Activated T-cell treated with anti-CD3 and anti-CD28 coated beads for 48 hours (primary cell): Measurements from ENCODE around the gene HECW1.

Experiments used
- DNase-seq: peaks from one replicate; pipeline ENCODE4 v3.0.0-alpha.2; 2020; ENCODE audit warnings: low read depth

The HECW1 gene

DNA sequence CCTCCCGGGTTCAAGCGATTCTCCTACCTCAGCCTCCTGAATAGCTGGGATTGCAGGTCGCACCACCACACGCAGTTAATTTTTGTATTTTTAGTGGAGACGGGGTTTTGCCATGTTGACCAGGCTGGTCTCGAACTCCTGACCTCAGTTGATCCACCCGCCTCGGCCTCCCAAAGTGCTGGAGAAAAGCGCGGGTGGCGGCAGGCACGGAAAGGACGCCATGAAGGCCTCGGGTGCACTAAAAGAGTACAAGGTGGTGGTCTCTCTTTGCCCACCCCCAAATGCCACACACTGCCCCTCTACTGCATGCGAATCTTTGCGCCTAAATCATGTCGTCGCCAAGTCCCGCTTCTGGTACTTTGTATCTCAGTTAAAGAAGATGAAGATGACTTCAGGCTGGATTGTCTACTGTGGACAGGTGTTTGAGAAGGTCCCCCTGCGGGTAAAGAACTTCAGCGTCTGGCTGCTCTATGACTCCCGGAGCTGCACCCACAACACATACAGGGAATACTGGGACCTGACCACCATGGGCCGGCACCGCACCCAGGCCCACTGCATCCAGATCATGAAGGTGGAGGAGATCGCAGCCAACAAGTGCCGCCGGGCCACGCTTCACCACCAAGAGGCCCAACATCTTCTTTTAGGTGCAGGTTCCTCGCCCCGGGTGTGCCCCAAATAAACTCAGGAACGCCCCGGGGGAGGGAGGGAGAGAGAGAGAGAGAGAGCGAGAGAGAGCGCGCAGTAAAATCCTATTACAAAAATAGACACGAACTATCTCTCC lies 161.7 kb downstream of the HECW1 start:
- DNase-seq = no peak

DNA sequence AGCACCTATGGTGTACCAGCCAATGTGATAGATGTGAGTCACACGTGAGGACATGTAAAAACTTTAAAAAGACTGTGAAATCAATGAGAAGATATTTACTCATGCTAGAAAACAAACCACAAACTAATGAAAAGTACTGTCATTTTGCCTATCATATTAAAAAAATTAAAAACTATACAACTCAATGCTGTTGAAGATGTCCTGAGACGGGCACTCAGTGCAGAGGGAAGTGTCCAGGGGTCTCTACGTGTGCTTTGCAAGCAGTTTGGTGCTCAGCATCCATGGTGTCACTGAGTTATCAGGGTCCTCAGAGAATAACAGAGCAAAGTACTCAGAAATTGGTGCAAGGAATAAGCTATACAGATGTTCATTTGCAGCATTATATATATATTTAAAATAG lies 162.3 kb downstream of the HECW1 start:
- DNase-seq = no peak

GRCh38 chr7:43276547-43276946 lies 164.1 kb downstream of the HECW1 start:
- no peak for DNase-seq

DNA sequence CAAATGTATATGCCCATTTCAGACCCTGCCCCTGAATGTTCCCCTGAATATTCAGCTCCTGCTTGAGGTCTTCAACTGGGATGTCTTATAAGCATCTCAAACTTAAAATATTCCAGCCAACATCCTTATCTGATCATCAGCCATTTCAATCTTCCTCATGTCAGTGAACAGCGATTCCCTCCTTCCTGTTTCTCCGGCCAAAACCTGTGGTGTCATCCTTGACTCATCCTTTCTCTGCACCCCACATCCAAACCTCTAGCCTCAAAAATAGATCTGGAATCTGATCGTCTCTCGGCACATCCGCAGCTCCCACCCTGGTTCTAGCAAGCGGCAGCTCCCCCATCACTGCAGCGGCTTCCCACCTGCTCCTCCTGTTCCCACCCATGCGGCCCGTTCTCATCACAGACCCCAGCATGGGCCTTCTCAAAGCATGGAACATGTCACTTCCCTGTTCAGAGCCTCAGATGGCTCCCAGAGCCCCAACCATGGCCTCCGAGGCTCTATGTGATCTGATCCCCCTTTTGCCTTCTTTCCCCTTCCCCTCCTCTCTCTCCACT lies 165.7 kb downstream of the HECW1 start:
- DNase-seq = no peak

- DNase-seq = no peak
These were observed 168.8 kb downstream of the HECW1 start for GRCh38 chr7:43281268-43281667.

GRCh38 chr7:43283706-43284105 lies 171.3 kb downstream of the HECW1 start:
- no peak for DNase-seq

DNA sequence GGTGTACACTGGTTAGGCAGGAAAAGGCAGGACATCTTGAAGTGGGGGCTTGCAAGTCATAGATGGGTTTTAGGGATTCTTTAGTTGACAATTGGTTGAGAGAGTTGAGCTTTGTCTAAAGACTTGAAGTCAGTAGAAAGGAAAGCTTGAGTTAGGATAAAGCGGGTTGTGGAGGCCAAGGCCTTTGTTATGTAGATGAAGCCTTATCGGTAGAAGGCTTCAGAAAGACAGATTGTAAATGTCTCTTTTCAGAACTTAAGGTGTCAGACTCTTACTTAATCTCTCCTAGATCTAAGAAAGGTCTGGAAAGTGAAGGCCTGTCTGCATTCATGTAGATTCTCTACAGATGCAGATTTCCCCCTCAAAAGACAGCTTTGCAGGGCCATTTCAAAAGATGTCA lies 177.4 kb downstream of the HECW1 start:
- no peak for DNase-seq

DNA sequence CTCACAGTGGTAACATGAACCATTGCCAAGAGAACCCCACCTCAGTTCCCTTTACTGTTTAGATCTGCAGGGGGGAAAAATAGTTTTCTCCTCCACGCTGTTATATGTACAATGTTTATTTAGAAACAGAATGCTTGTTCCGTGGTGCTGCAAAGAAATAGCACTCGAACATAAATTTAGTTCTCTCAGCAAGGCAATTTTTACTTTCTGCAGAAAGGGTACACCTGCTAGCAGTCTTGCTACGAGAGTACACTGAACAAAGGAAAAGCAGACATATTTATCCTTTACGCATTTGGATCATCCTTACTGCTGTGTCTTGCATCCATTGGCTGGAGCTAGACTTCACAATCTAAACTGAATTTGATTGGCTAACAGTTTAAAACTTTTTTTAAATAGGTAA lies 178.5 kb downstream of the HECW1 start:
- DNase-seq = no peak

DNA sequence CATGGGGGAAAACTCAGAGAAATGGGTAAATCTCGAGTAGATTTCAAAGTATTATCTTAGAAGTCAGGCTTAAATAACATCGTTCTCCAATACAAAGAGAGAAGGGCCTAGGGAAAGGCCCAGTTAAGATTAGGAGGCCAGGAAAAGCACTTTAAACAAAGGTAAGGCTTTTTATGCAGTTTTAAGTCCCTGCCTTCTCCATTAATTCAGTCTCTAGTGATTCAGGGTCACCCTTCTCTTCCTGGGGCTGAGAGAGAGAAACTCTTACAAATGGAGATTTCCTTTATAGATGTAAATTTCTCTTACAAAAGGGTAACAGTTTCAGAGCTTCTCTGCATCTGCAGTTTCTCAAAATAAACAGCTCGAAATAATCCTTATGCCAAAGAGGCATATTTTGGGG lies 179.3 kb downstream of the HECW1 start:
- DNase-seq = no peak

- no peak for DNase-seq
These were observed 179.9 kb downstream of the HECW1 start for GRCh38 chr7:43292384-43292783.

DNA sequence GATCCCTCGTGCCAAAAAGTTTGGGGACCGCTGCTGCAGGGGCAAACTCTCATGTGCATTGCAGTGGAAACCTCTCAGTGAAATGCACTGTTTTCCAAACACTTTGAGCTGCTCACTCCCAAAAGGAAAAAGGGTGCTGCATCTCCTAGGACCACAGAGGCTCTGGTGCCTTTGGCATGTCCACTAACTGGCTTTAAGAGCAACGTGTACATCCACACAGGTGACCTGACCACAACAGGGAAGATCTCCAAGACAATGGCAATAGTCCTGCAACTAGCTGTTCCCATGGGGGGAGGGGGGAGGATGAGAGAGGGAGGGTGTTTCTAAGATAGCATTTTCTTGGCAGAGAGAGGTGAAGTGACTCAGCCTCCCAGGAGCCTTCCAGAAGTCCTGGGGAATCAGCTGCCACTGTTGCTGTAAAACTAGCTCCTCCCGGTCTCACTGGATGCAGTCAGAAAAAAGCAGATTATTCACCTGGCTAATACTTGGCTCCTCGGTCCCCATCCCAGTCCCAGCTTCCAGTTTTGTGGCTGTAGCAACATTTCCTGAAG lies 181.7 kb downstream of the HECW1 start:
- no peak for DNase-seq

- DNase-seq = no peak
These were observed 183.0 kb downstream of the HECW1 start for GRCh38 chr7:43295429-43295828.

DNA sequence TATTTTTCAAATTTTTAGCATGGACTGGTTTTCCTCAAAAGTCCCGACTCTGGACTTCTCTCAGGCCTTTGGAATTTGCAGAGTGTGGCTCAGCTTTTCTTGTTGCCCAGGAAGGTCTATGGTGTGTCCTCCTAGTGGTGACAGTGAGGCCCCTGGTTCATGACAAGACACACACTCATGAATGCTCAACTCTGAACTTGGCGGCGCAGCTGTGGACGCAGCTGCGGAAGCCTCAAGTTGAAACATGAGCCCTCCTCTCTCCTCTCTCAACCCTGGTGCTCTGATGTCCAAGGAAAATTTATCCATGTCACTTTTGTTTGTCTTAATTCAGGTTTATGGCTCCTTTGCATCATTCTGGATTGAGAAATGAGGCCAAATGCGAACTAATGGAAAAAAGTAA lies 183.9 kb downstream of the HECW1 start:
- DNase-seq = no peak

- no peak for DNase-seq
These were observed 186.2 kb downstream of the HECW1 start for GRCh38 chr7:43298617-43299016.

DNA sequence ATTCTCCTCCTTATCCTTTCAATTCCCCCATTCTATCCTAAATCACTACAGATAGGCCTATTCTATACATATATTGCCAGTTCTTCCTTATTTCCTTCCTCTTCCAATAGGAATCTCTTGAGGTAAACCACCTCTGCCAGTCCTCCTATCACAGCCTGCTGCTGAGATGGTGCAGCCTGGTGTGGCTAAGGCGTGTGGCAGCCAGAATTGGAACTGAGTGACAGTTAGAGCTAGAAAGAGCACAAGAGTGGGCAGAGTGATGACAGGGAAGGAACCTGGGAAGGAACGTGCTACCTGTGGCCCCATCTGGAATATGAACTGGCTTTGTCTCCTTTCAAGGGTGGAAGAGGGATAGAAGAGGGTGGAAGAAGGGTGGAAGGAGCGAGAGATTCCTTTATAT lies 187.7 kb downstream of the HECW1 start:
- no peak for DNase-seq

GRCh38 chr7:43302211-43302711 lies 189.8 kb downstream of the HECW1 start:
- peak; percentile 27 for DNase-seq

DNA sequence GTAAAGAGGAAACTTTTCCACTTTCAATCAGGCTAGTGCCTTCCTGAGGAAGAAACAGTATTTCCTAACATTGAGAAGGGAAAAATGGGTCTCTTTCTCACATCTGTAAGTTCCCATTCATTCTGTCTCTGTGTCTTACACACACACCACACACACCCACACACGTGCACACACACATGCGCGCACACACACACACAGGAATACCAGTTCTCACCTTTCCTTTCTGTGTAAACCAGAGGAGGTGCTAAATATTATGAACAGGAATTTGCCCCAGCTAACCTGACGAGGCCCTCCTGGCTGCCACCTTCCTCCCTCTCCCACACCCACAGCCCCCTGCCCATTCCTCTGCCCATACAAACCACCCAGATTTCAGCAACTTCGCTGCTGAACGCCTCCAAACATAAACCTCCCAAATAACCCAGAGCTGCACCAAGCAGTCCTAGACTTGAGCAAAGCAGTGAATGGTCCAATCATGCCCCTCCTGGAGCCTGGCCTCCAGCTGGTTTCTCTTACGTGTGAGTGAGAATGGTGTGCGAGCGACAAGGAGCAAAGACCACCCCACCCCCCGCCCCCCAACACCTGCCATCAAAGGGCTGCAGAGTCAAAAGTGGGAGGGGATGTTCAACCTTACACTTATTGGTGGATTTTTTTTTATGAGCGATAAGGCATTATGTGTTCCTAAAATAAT lies 190.5 kb downstream of the HECW1 start:
- DNase-seq = no peak

DNA sequence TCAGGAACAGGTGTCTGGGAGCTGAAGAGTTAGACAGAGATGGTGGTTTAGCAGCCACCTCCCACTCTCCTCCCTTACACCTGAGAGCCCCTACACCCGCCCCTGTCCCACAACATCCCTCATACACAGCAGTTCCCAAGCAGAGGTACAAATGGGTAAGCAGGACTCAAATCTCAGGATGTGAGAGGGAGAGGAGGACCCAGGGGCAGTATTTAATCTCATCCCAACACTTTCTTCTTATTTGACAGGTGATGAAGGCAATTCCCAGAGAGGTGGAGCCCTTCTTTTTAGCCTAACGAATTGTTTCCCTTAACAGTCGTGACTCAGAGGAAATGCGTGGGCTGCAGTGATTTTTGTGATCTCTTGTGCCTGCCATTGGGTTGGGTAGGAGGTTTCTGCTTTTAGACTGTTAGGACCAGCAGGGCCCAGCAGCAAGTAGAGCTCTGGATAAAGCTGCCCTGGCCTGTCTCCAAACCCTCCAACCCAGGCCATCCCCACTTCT lies 191.3 kb downstream of the HECW1 start:
- DNase-seq = peak; percentile 49

- no peak for DNase-seq
These were observed 194.0 kb downstream of the HECW1 start for GRCh38 chr7:43306404-43306803.

DNA sequence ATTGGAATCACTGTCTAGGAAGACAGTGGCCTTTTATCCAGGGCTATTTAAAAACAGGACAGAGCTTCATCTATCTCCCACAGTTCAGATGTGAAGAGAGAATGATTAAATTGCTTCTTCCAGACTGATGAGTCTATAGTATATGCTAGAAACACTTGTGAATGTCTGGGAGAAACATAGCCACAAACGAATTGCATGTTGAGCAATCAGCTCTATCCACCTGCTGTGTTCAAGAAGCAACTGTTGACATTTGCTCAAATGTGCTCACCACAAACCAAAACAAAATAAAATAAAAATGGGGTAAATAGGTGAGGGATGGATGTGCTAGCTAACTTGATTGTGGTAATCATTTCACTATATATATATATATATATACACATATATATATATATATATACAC lies 195.1 kb downstream of the HECW1 start:
- no peak for DNase-seq

GRCh38 chr7:43308913-43309705 lies 196.7 kb downstream of the HECW1 start:
- no peak for DNase-seq

- no peak for DNase-seq
These were observed 197.2 kb downstream of the HECW1 start for GRCh38 chr7:43309706-43310022.
